HepG2 (cell line): ENCODE measurements around the gene CERS5. TPM values are rescaled to one million over a fixed set of nuclear protein-coding genes. Genes with fewer than 3 reads are reported as not detected.

Experiments used
- BATF2 ChIP-seq: sonication (generic); formaldehyde crosslinking; IDR thresholded peaks from 2 replicates; pipeline ENCODE4 v1.8.0; 2022; ENCODE audit warnings: mild to moderate bottlenecking, missing genetic modification reagents, moderate library complexity
- BRCA1 ChIP-seq: sonication (generic); formaldehyde crosslinking; IDR thresholded peaks from 2 replicates; pipeline ENCODE4 v1.4.0; 2020; ENCODE audit warnings: missing genetic modification reagents
- CBX1 ChIP-seq: IDR thresholded peaks from one replicate; pipeline ENCODE4 v1.6.1; 2016; ENCODE audit warnings: antibody characterized with exemption, low read depth
- EED ChIP-seq: sonication (generic); formaldehyde crosslinking; IDR thresholded peaks from 2 replicates; pipeline ENCODE4 v1.5.0; 2020; ENCODE audit warnings: mild to moderate bottlenecking, missing genetic modification reagents
- FOXK2 ChIP-seq: fragments of 450-650 bp; IDR thresholded peaks from 2 replicates; pipeline ENCODE4 v1.6.1; 2016
- GLI4 ChIP-seq: sonication (generic); formaldehyde crosslinking; IDR thresholded peaks from 2 replicates; pipeline ENCODE4 v1.5.1; 2020; ENCODE audit warnings: missing genetic modification reagents, mild to moderate bottlenecking, moderate library complexity, borderline replicate concordance
- MED1 ChIP-seq: sonication (generic); formaldehyde crosslinking; IDR thresholded peaks from 2 replicates; pipeline ENCODE4 v1.4.0; 2020; ENCODE audit warnings: missing genetic modification reagents
- MIER3 ChIP-seq: IDR thresholded peaks from 2 replicates; pipeline ENCODE4 v1.6.1; 2016; ENCODE audit warnings: missing compliant biosample characterization, borderline replicate concordance
- POGK ChIP-seq: sonication (generic); formaldehyde crosslinking; conservative IDR thresholded peaks from 2 replicates; pipeline ENCODE4 v1.8.0; 2022; ENCODE audit warnings: mild to moderate bottlenecking, moderate library complexity, missing genetic modification reagents
- ZBTB40 ChIP-seq, 2 experiments: fragments of 450-650 bp in 1 of 2; sonication (generic) in 1 of 2; formaldehyde crosslinking in 1 of 2; IDR thresholded peaks; 2 replicates each; pipeline versions ENCODE4 v1.6.1 to v1.8.0; 2016 to 2022; ENCODE audit warnings: antibody characterized with exemption in 1 of 2, mild to moderate bottlenecking in 1 of 2, missing genetic modification reagents in 1 of 2
- ZGPAT ChIP-seq: IDR thresholded peaks from 2 replicates; pipeline ENCODE4 v1.6.1; 2016; ENCODE audit warnings: mild to moderate bottlenecking
- ZMYM3 ChIP-seq: sonication (generic); formaldehyde crosslinking; IDR thresholded peaks from 2 replicates; pipeline ENCODE4 v1.5.1; 2020; ENCODE audit warnings: mild to moderate bottlenecking, missing genetic modification reagents
- ZNF20 ChIP-seq: sonication (generic); formaldehyde crosslinking; IDR thresholded peaks from 2 replicates; pipeline ENCODE4 v1.4.0; 2020; ENCODE audit warnings: mild to moderate bottlenecking, moderate library complexity, missing genetic modification reagents
- ZNF441 ChIP-seq: sonication (generic); formaldehyde crosslinking; IDR thresholded peaks from 2 replicates; pipeline ENCODE4 v1.7.0; 2021; ENCODE audit warnings: missing genetic modification reagents, borderline replicate concordance
- ZNF7 ChIP-seq: IDR thresholded peaks from 2 replicates; pipeline ENCODE4 v1.6.1; 2016; ENCODE audit warnings: missing biosample characterization, missing genetic modification reagents
- polyA plus RNA-seq, 8 experiments: library from polyadenylated mRNA; depleted of rRNA in 3 of 8; stranded (reverse) in 7 of 8; unstranded in 1 of 8; fragments of >200 nt; fragmentation: Illumina TruSeq in 4 of 8; extraction: Trizol in 4 of 8; gene quantifications; 2 replicates each; pipeline versions ENCODE4 v1.2.1 to v1.2.3, GENCODE V29; 2011 to 2016; ENCODE audit warnings: low read depth in 4 of 8, missing spikeins in 1 of 8, mixed read lengths in 1 of 8; ENCODE audit not compliant: insufficient read depth in 1 of 8
- total RNA-seq, 5 experiments: library from RNA; depleted of rRNA; stranded (reverse); fragments of >200 nt; fragmentation: Illumina TruSeq; extraction: Trizol; gene quantifications; 2 replicates each; pipeline ENCODE4 v1.2.3, GENCODE V29; 2016; ENCODE audit warnings: low read depth in 1 of 5

The CERS5 gene
- total and polyA plus RNA-seq, 2 of the 13 experiments (the other 11 are each of a cell fraction or from before 2014, with no cell fraction given) = 22.3 to 48.8 TPM

- no peak for TF ChIP-seq MED1
- TF ChIP-seq MIER3 (CRISPR knock-in tag) = no peak
- peak; percentile 7; the same call in 1 of the 2 replicates for TF ChIP-seq EED (CRISPR knock-in tag)
- TF ChIP-seq ZNF441 = no peak
- TF ChIP-seq ZGPAT (CRISPR knock-in tag) = no peak
- no peak for TF ChIP-seq BATF2 (CRISPR knock-in tag)
- TF ChIP-seq ZNF7 = no peak
- no peak for TF ChIP-seq BRCA1 (CRISPR knock-in tag)
- no peak for TF ChIP-seq ZBTB40 (IDR thresholded peaks at IDR 0.05)
- TF ChIP-seq ZBTB40 (CRISPR knock-in tag; IDR thresholded peaks at IDR 0.05) = 0 out of 2 replicates have a peak, but pooled peaks have one; percentile 5
- no peak for TF ChIP-seq ZMYM3 (CRISPR knock-in tag)
- TF ChIP-seq ZNF20 (CRISPR knock-in tag) = 0 out of 2 replicates have a peak, but pooled peaks have one; percentile 24
- no peak for TF ChIP-seq CBX1
- TF ChIP-seq POGK (CRISPR knock-in tag) = peak; percentile 1; the same call in 1 of the 2 replicates
- TF ChIP-seq FOXK2 = no peak
- no peak for TF ChIP-seq GLI4 (CRISPR knock-in tag)
Observed at GRCh38 chr12:50112456-50113218, 54.5 kb downstream of the CERS5 start (continued).
